PC-3 (cell line): Measurements from ENCODE around the gene DOCK8. TPM values are rescaled to one million over a fixed set of nuclear protein-coding genes. Genes with fewer than 3 reads are reported as not detected.

ENCODE experiments used
- ATAC-seq: fragments of 200-7000 bp; cut with Tn5 transposase; 2 replicates; pipeline ENCODE4 v1.9.1; 2020; ENCODE audit warnings: mild to moderate bottlenecking, moderate library complexity
- BruUV-seq: library from RNA; stranded (reverse); fragments of 400-500 nt; replicated peaks from 2 replicates; lab custom pipeline; 2021; lab: Mats Ljungman, UMichigan
- CTCF ChIA-PET: fragments of 300-600 bp; sonication (Branson Sonifier 250); formaldehyde crosslinking; loops from one replicate; lab custom pipeline; 2022; ENCODE audit warnings: antibody characterized with exemption; lab: Charles Lee
- POLR2A ChIA-PET: fragments of 300-600 bp; sonication (Branson Sonifier 250); formaldehyde crosslinking; loops from one replicate; lab custom pipeline; 2022; ENCODE audit warnings: antibody characterized with exemption; ENCODE audit not compliant: unreplicated experiment; lab: Charles Lee
- DNase-seq: peaks from one replicate; pipeline ENCODE4 v3.0.0-alpha.2; 2015
- H2AFZ ChIP-seq: fragments of 300-600 bp; sonication (generic); 2 replicates; pipeline ENCODE4 v1.6.0; 2016; ENCODE audit warnings: antibody characterized with exemption, low read length
- H3F3A ChIP-seq: fragments of 300-600 bp; sonication (generic); one replicate; pipeline ENCODE4 v1.6.0; 2017; ENCODE audit warnings: antibody characterized with exemption, low read length, control low read depth, mild to moderate bottlenecking; ENCODE audit not compliant: unreplicated experiment
- H3K27ac ChIP-seq: fragments of 300-600 bp; sonication (generic); 2 replicates; pipeline ENCODE4 v1.5.1; 2016; ENCODE audit warnings: mild to moderate bottlenecking, low read length
- H3K27me3 ChIP-seq: fragments of 300-600 bp; sonication (generic); 2 replicates; pipeline ENCODE4 v1.6.1; 2016; ENCODE audit warnings: low read length, mixed read lengths
- H3K36me3 ChIP-seq: fragments of 300-600 bp; sonication (generic); 2 replicates; pipeline ENCODE4 v1.6.1; 2016; ENCODE audit warnings: low read depth, mixed run types, low read length, mixed read lengths
- H3K4me1 ChIP-seq: fragments of 300-600 bp; sonication (generic); 2 replicates; pipeline ENCODE4 v1.5.1; 2016; ENCODE audit warnings: low read length; ENCODE audit not compliant: insufficient read depth
- H3K4me2 ChIP-seq: fragments of 300-600 bp; sonication (generic); 2 replicates; pipeline ENCODE4 v1.6.0; 2016; ENCODE audit warnings: low read length
- H3K4me3 ChIP-seq: fragments of 300-600 bp; sonication (generic); 2 replicates; pipeline ENCODE4 v1.5.1; 2016; ENCODE audit warnings: mild to moderate bottlenecking, low read length, mixed read lengths
- H3K79me2 ChIP-seq: fragments of 300-600 bp; sonication (generic); 2 replicates; pipeline ENCODE4 v1.6.1; 2017; ENCODE audit warnings: low read length, mixed read lengths
- H3K9ac ChIP-seq: fragments of 300-600 bp; sonication (generic); 2 replicates; pipeline ENCODE4 v1.6.0; 2016; ENCODE audit warnings: mild to moderate bottlenecking, low read length
- H3K9me2 ChIP-seq: fragments of 300-600 bp; sonication (generic); replicated peaks from 2 replicates; pipeline ENCODE4 v1.6.1; 2016; ENCODE audit warnings: mixed run types, low read length, mixed read lengths
- H3K9me3 ChIP-seq: fragments of 300-600 bp; sonication (generic); 2 replicates; pipeline ENCODE4 v1.6.1; 2016; ENCODE audit warnings: low read length, mixed read lengths
- H4K20me1 ChIP-seq: fragments of 300-600 bp; sonication (generic); 2 replicates; pipeline ENCODE4 v1.6.1; 2016; ENCODE audit warnings: low read length, mixed read lengths
- EZH2 ChIP-seq: fragments of 300-600 bp; sonication (generic); IDR thresholded peaks from one replicate; pipeline ENCODE4 v1.6.1; 2017; ENCODE audit warnings: antibody characterized with exemption, mild to moderate bottlenecking, low read length; ENCODE audit not compliant: unreplicated experiment
- EZH2phosphoT487 ChIP-seq: fragments of 300-600 bp; sonication (generic); IDR thresholded peaks from 2 replicates; pipeline ENCODE4 v1.6.1; 2018; ENCODE audit warnings: mild to moderate bottlenecking, antibody characterized with exemption, low read length, borderline replicate concordance
- intact Hi-C: fragments of 100-400 bp; cut with micrococcal nuclease; formaldehyde crosslinking; loops from 2 replicates; pipeline ENCODE4 v1.9.0; 2023
- total RNA-seq: library from RNA; depleted of rRNA; stranded (reverse); fragments of >200 nt; gene quantifications from 2 replicates; pipeline ENCODE4 v1.2.3, GENCODE V29; 2014
- TF ChIP-seq, protein P1 (sequence below): fragments of 300-600 bp; sonication (generic); conservative IDR thresholded peaks from 2 replicates; pipeline ENCODE4 v1.5.1; 2017; ENCODE audit warnings: antibody characterized with exemption, low read depth, mild to moderate bottlenecking, low read length

Gene DOCK8
- total RNA-seq, 1 experiment from 2014 or later: 1.9 TPM

DNA sequence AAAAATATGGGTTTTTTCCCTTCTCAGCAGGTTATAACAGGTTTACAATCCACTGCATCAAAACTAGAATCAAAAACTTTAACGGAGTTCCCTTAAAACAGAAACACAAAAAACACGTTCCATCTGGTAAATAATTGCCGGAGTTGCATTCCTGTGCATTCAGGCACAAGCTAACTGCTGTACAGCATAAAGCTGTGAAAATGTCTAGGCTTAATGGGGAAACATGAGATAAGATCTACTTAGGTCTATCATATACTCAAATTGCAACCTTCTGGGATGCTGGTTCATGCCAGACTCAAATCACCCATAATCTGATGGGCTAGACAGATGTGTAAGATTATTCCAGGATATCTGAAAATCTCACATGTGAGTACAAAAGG is 265.3 kb downstream of the DOCK8 start:
- H3K9me2 ChIP-seq: no peaks in the 10 kb centered on the region
- POLR2A ChIA-PET: no interaction called here
- intact Hi-C loops: no loop called here
- no peak overlapping the region for H2AFZ ChIP-seq
- no peaks in the 10 kb centered on the region for H3K9me3 ChIP-seq
- H3F3A ChIP-seq: no peaks in the 10 kb centered on the region
- H3K4me3 ChIP-seq: no peak overlapping the region
- TF ChIP-seq EZH2: no peak
- TF ChIP-seq EZH2phosphoT487: no peak
- TF ChIP-seq, protein P1, sequence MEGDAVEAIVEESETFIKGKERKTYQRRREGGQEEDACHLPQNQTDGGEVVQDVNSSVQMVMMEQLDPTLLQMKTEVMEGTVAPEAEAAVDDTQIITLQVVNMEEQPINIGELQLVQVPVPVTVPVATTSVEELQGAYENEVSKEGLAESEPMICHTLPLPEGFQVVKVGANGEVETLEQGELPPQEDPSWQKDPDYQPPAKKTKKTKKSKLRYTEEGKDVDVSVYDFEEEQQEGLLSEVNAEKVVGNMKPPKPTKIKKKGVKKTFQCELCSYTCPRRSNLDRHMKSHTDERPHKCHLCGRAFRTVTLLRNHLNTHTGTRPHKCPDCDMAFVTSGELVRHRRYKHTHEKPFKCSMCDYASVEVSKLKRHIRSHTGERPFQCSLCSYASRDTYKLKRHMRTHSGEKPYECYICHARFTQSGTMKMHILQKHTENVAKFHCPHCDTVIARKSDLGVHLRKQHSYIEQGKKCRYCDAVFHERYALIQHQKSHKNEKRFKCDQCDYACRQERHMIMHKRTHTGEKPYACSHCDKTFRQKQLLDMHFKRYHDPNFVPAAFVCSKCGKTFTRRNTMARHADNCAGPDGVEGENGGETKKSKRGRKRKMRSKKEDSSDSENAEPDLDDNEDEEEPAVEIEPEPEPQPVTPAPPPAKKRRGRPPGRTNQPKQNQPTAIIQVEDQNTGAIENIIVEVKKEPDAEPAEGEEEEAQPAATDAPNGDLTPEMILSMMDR: no peak
- H3K27ac ChIP-seq: peak overlapping the region; percentile 63
- no peak overlapping the region for H3K4me2 ChIP-seq
- CTCF ChIA-PET: interaction anchor here (0.5 kb wide), 1 partner anchor 92 kb away, joined by 3 read pairs; no protein-coding TSS in a partner anchor
- no peaks in the 10 kb centered on the region for H3K27me3 ChIP-seq
- H3K9ac ChIP-seq: no peak overlapping the region
- H3K36me3 ChIP-seq: no peaks in the 10 kb centered on the region
- H4K20me1 ChIP-seq: no peaks in the 10 kb centered on the region
- ATAC-seq: no peak
- no TSS peak for BruUV-seq
- peaks cover 35% of the 10 kb centered on the region for H3K4me1 ChIP-seq
- no peak for DNase-seq
- no peaks in the 10 kb centered on the region for H3K79me2 ChIP-seq

DNA sequence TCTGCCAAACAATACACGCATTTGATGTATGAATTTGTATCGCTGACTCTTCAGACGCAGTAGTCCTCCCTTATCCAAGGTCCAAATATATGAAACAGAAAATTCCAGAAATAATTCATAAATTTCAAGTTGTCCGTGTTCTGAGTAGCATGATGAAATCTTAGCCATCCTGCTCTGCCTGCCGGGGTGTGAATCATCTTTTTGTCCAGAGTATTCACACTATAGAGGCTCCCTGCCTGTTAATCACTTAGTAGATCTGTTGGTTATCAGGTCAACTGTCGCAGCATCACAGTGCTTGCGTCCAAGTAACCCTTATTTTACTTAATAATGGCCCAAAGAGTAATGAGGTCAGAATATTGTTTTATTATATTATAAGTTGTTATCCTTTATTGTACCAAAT is 268.1 kb downstream of the DOCK8 start:
- Histone ChIP-seq H3K4me3 (no peak overlapping the region), H3K4me1 (peaks cover 39% of the 10 kb centered on the region), H3K9me2 (no peaks in the 10 kb centered on the region), H3K79me2 (no peaks in the 10 kb centered on the region), H3K27me3 (no peaks in the 10 kb centered on the region), H3K9me3 (no peaks in the 10 kb centered on the region), H3K4me2 (no peak overlapping the region), H3K9ac (no peak overlapping the region), H3K36me3 (no peaks in the 10 kb centered on the region), H4K20me1 (no peaks in the 10 kb centered on the region), H3F3A (no peaks in the 10 kb centered on the region), H3K27ac (no peak overlapping the region), H2AFZ (no peak overlapping the region)
- DNase-seq (no peak), ATAC-seq (no peak)
- ChIA-PET CTCF (no interaction called here), POLR2A (no interaction called here)
- TF ChIP-seq EZH2 (no peak), EZH2phosphoT487 (no peak)
- TF ChIP-seq, protein P1: no peak
- intact Hi-C loops: no loop called here
- no TSS peak for BruUV-seq

DNA sequence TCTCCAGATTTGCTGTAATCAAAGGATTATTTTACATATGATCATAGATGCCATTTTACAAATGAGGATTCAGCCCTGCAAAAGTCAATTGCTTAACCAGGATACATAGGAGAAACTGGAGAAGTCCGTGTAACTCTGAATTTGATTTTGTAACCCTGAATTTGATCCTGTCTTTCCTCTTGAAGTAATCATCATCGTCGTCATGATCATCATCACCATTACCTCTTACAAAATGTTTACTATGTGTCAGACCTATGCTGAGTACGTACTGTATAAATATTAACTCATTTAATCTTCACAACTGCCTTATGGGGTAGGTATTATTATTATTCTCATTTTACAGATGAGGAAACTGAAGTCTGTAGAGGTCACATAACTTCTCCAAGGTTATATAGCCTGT is 271.5 kb downstream of the DOCK8 start:
- no peak for ATAC-seq
- Histone ChIP-seq H4K20me1 (no peaks in the 10 kb centered on the region), H3K4me1 (peaks cover 51% of the 10 kb centered on the region), H3K9me2 (no peaks in the 10 kb centered on the region), H3K27ac (peak overlapping the region; percentile 71), H2AFZ (no peak overlapping the region), H3K9ac (peak overlapping the region; percentile 10; the same call in 1 of the 2 replicates), H3K9me3 (no peaks in the 10 kb centered on the region), H3K4me2 (peak overlapping the region; percentile 39; the same call in 1 of the 2 replicates), H3K79me2 (no peaks in the 10 kb centered on the region), H3K4me3 (no peak overlapping the region), H3K27me3 (no peaks in the 10 kb centered on the region), H3K36me3 (no peaks in the 10 kb centered on the region), H3F3A (peaks cover 3% of the 10 kb centered on the region)
- no TSS peak for BruUV-seq
- TF ChIP-seq, protein P1: no peak
- no peak for TF ChIP-seq EZH2phosphoT487
- TF ChIP-seq EZH2: no peak
- intact Hi-C loops: loop anchor here (5.0 kb wide), 1 partner anchor 99 kb away; no protein-coding TSS in a partner anchor
- ChIA-PET POLR2A (no interaction called here), CTCF (no interaction called here)
- peak; percentile 55 for DNase-seq
